OCI-LY7 (cell line): ENCODE data around the gene TPM4.
"Not testable (repeated sequence)": the region's sequence is repeated elsewhere in the genome, so short reads cannot be mapped to it uniquely, and the experiment has no call there.

Source experiments
- EZH2phosphoT487 ChIP-seq: fragments of 200-600 bp; sonication (generic); IDR thresholded peaks from 2 replicates; pipeline ENCODE4 v1.6.1; 2018; ENCODE audit warnings: low read depth, borderline replicate concordance, mild to moderate bottlenecking, mixed run types, antibody characterized with exemption, low read length, moderate library complexity, mixed read lengths
- TF ChIP-seq, protein P1 (sequence below): fragments of 200-600 bp; sonication (generic); conservative IDR thresholded peaks from 2 replicates; pipeline ENCODE4 v1.5.1; 2014; ENCODE audit warnings: mild to moderate bottlenecking, antibody characterized with exemption, low read length, moderate library complexity, mixed read lengths

GRCh38 chr19:16119075-16119857, 43.0 kb downstream of the TPM4 start:
- TF ChIP-seq, protein P1, sequence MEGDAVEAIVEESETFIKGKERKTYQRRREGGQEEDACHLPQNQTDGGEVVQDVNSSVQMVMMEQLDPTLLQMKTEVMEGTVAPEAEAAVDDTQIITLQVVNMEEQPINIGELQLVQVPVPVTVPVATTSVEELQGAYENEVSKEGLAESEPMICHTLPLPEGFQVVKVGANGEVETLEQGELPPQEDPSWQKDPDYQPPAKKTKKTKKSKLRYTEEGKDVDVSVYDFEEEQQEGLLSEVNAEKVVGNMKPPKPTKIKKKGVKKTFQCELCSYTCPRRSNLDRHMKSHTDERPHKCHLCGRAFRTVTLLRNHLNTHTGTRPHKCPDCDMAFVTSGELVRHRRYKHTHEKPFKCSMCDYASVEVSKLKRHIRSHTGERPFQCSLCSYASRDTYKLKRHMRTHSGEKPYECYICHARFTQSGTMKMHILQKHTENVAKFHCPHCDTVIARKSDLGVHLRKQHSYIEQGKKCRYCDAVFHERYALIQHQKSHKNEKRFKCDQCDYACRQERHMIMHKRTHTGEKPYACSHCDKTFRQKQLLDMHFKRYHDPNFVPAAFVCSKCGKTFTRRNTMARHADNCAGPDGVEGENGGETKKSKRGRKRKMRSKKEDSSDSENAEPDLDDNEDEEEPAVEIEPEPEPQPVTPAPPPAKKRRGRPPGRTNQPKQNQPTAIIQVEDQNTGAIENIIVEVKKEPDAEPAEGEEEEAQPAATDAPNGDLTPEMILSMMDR, result not testable (repeated sequence)
- TF ChIP-seq EZH2phosphoT487, result not testable (repeated sequence)
